ENCODE data around the gene FOXE3. TPM values are rescaled to one million over a fixed set of nuclear protein-coding genes. Genes with fewer than 3 reads are reported as not detected.

The FOXE3 gene
- total and polyA plus RNA-seq, 2 donors (not counting 3 experiments of a cell fraction or from before 2014, with no cell fraction given) = not detected

- no peak overlapping the region for H3K9ac ChIP-seq (replicated peaks; ENCODE audit: extremely low read depth, insufficient read depth, low read length)
- DNase-seq (ENCODE audit: low read depth, low spot score) (no peak), FAIRE-seq (no peak)
- intact Hi-C loops (cut with micrococcal nuclease) (no loop called here), dilution Hi-C loops (cut with MboI; ENCODE audit: extremely low pct_ligation_motif_present, low sequenced_read_pairs) (no loop called here)
- peaks cover 77 to 89% of the 10 kb centered on the region in 2 experiments for H3K27me3 ChIP-seq (ENCODE audit: control insufficient read depth in 2 of 2, insufficient read depth in 2 of 2, low read length in 2 of 2)
- no peak overlapping the region for H2AFZ ChIP-seq (ENCODE audit: low read depth, low read length)
- H3K4me1 ChIP-seq (ENCODE audit: control insufficient read depth, extremely low read depth, insufficient read depth, low read length) = peaks cover 4% of the 10 kb centered on the region
- no peaks in the 10 kb centered on the region for H3K9me3 ChIP-seq (replicated peaks; ENCODE audit: control insufficient read depth, insufficient read depth, low read length)
- no peak overlapping the region for H3K4me2 ChIP-seq (ENCODE audit: insufficient read depth, low read length)
- no peak overlapping the region for H3K27ac ChIP-seq (ENCODE audit: insufficient read depth, low read depth, low read length)
- CTCF ChIA-PET = interaction anchor here (1.0 to 3.4 kb wide), 5 partner anchors 10 to 284 kb away, joined by 3 to 27 read pairs (median 14); no protein-coding TSS in a partner anchor
- H3K9me1 ChIP-seq (replicated peaks; ENCODE audit: control insufficient read depth, extremely low read depth, insufficient read depth, low read length) = no peaks in the 10 kb centered on the region
- H3K79me2 ChIP-seq (ENCODE audit: control insufficient read depth, insufficient read depth, low read length) = no peaks in the 10 kb centered on the region
- no peak overlapping the region for H3K4me3 ChIP-seq (replicated peaks in 1 of 3; ENCODE audit: insufficient read depth in 1 of 3, low read depth in 1 of 3, low read length in 3 of 3)
- H4K20me1 ChIP-seq (replicated peaks; ENCODE audit: control insufficient read depth, extremely low read depth, insufficient read depth, low read length) = peaks cover 2% of the 10 kb centered on the region
- H3K36me3 ChIP-seq (ENCODE audit: control insufficient read depth in 2 of 2, extremely low read depth in 1 of 2, insufficient read depth in 2 of 2, low read length in 2 of 2) = no peaks in the 10 kb centered on the region
- no TSS peak for BruUV-seq (replicated peaks)
- TF ChIP-seq EZH2 (IDR thresholded peaks at IDR 0.05; ENCODE audit: borderline replicate concordance, low read depth, low read length, severe bottlenecking) (no peak), MYC (IDR thresholded peaks at IDR 0.05; ENCODE audit: low read depth, low read length) (no peak), POLR2AphosphoS5 (IDR thresholded peaks at IDR 0.05; ENCODE audit: insufficient read depth, low read depth, low read length) (no peak), JUN (IDR thresholded peaks at IDR 0.05; ENCODE audit: borderline replicate concordance, insufficient read depth, insufficient read length, low read depth) (no peak), POLR2A (IDR thresholded peaks at IDR 0.05; ENCODE audit: low read depth, low read length) (no peak), GATA2 (IDR thresholded peaks at IDR 0.05; ENCODE audit: insufficient read depth, insufficient read length, low read depth, low read length) (no peak), MAX (IDR thresholded peaks at IDR 0.05; ENCODE audit: insufficient read depth, insufficient read length) (no peak), FOS (IDR thresholded peaks at IDR 0.05; ENCODE audit: borderline replicate concordance, insufficient read depth, low read length) (no peak)
- TF ChIP-seq, protein P1, sequence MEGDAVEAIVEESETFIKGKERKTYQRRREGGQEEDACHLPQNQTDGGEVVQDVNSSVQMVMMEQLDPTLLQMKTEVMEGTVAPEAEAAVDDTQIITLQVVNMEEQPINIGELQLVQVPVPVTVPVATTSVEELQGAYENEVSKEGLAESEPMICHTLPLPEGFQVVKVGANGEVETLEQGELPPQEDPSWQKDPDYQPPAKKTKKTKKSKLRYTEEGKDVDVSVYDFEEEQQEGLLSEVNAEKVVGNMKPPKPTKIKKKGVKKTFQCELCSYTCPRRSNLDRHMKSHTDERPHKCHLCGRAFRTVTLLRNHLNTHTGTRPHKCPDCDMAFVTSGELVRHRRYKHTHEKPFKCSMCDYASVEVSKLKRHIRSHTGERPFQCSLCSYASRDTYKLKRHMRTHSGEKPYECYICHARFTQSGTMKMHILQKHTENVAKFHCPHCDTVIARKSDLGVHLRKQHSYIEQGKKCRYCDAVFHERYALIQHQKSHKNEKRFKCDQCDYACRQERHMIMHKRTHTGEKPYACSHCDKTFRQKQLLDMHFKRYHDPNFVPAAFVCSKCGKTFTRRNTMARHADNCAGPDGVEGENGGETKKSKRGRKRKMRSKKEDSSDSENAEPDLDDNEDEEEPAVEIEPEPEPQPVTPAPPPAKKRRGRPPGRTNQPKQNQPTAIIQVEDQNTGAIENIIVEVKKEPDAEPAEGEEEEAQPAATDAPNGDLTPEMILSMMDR (IDR thresholded peaks at IDR 0.05; ENCODE audit: extremely low read depth in 1 of 2, insufficient read depth in 1 of 2, low read depth in 1 of 2, low read length in 2 of 2) = no peak
- POLR2A ChIA-PET = no interaction called here
These were observed 26.1 kb downstream of the FOXE3 start for GRCh38 chr1:47442202-47442601.

Measured in endothelial cell of umbilical vein (primary cell).